Esophagus mucosa (tissue), 1 donor: ENCODE measurements around the gene ZNF746. TPM values are rescaled to one million over a fixed set of nuclear protein-coding genes. Genes with fewer than 3 reads are reported as not detected.
"Not testable (repeated sequence)": the region's sequence is repeated elsewhere in the genome, so short reads cannot be mapped to it uniquely, and the experiment has no call there.

Experiments used
- ATAC-seq: fragments of 200-7000 bp; cut with Tn5 transposase; one replicate; pipeline ENCODE4 v1.9.1; 2020
- total RNA-seq: library from RNA; stranded (reverse); gene quantifications from one replicate; pipeline ENCODE4 v1.2.4, GENCODE V29; 2023
- donor health status: DM: yes; HTN: yes; CAD: no.

Gene ZNF746
- total RNA-seq: 7.9 TPM

DNA sequence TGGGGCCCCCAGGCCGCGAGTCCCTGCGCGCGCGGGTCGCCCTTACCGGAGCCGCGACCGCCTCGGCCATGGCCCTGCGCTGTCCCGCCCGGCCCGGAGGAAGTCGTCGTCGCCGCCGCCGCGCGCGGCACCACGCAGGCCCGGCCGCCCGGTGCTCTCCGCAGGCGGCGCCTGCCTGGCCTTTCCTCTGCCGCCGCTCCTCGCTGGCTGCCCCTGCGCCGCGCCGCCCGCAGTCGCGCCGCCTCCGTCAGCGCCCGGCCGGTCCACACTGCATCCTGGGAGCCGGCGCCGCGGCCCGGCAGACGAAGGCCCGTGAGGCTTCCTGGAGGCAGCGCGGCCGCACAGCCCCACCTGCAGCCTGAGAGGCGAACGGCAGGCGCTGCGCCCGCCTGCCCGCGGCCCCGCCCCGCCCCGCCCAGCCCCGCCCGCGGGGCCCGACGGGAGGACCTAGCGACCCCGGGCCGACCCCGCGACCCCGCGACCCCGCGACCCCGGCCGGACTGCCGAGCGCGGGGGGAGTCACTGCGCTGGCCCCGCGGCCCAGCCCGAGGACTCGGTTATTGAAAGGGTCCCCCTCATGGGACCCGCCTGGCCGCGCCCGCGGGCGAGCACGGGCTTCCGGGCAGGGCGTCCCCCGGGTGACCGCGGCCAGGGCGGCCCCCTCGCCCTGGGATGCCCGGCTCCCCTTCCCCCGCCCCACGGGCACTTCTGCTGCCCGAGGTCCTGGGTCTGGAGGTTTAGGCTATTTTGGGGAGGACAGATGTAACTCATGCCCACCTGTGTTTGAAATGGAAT, at the start of gene ZNF746:
Gene ZNF746 (minus strand): TSS at position 343 of the 795 bp plus-strand sequence. CDS start 273 bp downstream, at position 70.
- peak; percentile 96 for ATAC-seq

DNA sequence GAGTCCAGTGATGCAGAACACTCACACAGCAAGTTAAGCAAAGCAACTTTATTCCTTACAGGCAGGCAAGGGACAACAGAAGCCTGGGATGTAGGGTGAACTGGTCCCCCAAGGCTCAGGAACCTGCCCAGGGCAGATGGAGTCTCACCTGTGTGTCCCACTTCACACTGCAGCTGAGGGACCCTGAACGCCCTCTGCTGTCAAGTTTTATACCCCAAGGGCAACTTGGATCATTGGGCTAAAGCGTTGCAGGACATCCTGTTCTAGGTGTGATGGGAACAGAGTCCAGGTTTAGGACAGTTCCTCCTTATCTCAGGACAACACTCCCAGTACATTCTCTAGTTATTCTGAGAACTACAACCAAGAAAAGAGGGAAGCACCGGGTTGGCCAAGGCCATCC, 49.5 kb upstream of the ZNF746 start:
- no peak for ATAC-seq

DNA sequence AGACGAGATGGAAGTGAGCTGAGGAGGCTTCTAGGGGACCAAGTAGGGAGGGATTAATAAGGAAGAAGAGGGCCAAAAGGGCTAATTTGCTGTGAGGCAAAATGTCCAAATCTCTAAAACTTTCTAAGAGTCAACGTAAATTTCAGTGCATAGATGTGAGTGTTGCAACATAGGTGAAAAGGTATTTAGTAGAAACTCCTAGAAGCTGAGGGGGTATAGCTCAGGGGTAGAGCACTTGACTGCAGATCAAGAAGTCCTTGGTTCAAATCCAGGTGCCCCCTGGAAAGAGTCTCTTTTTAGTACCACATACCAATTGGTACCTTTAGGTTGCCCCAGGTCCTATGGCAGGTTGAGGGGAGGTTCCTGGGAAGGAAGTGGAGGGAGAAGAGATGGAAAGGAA, 48.7 kb upstream of the ZNF746 start:
- no peak for ATAC-seq

DNA sequence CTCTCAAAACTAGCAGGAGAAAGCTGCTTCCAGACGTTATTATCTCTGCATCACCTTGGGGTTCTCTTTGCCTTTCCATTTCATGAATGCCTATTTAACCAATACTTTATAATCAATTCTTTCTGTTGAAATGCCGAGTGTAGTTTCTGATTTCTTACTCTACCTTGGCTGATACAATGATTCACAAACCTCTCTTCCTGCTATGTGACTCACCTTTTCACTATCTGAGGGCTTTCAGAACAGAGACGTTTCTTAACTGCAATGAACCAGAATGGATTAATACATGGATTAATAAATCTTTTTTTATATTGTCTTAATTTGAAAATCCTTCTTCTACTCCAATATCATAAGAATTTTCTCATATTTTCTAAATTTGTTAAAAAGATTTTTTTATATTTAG, 46.4 kb upstream of the ZNF746 start:
- peak; percentile 44 for ATAC-seq

DNA sequence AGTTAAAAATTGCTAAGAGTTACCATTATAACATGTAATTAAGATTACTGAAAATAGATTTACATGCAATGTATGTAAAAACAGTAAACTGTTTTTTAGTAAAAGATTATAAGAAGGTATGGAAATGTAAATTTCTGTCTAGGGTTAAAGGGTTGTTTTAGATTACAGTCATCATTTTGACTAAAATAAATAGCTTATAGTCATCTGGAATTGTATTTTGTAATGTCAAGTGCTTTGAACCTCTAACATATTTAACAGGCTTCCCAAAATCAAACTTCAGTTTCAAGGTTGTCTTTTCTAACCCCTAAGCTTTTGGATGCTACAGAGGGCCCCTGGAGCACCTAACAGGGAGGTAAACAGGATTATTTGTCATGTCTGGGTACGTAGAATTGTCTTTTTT, 35.0 kb upstream of the ZNF746 start:
- no peak for ATAC-seq

DNA sequence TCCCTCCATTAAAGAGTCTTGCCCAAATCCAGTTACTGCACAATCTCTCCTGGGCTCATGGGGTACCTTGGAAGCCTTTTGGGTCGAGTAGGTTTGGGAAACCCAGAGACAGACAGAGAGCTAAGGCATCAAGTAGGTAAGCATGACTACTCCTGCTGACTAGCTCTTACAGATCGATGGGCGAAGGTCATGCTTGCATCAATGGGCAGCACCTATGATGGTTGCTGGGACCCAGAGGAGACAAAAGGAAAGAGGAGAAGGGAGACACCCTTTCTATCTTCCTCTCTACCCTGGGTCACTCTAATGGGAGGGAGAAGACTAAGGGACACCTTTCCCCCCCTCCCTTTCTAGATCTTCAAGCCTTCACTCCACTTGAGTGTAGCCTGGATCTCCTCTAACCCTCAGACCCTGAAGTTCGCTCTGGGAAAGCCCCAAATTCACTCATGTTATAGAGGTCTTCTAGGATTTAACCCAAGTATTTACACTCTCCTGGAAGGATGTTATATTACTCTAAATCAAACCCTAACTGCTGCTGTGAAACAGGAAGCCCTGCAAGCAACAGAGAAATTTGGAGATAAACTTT, 31.6 kb upstream of the ZNF746 start:
- ATAC-seq: no peak

DNA sequence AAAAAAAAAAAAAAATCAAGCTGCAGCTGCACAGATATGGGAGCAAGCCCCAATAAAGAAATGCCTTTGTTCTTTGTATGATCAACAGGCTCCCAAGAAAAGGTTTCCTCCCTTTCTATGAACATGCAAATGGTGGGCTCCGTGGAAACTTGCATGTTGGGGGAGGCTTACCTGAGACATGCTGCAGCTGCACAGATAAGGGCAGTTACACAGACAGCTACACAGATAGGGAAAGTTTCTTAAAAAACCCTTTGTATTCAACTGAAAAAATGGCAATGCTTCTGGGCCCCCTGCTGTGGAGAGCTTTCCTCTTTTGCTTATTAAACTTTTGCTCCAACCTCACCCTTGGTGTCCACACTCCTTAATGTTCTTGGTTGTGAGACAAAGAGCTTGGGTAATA, 29.8 kb upstream of the ZNF746 start:
- no peak for ATAC-seq

DNA sequence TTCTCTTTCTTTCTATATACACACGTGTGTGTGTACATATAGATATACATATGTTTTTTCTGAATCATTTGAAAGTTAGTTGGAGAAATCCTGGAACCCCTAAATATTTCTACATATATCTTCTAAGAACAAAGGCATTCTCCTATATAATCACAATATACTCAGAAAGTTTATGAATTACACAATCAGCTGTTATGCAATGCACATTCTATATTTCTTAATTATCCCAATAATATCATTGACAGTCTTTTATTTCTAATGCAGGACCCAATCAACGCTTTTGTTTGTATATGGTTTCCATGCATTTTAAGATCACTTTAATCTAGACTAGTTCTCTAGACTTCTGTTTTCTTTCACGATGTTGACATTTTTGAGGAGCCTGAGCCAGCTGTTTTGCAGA, 27.7 kb upstream of the ZNF746 start:
- no peak for ATAC-seq

DNA sequence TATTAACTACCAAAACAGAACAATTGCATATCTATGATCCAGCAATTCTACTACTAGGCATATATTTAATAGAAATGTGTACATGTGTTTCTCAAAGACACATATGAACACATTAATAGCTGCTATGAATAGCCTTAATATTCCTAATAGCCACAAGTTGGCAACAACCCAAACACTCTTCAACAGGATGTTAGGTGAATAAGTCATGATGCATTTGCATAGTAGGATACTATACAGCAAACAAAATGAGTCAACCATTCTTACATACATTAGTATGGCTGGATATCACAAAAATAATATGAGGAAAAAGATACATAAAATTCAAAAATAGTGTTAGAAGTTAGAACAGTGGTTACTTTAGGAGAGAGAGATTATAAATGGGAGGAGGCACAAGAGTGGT, 26.8 kb upstream of the ZNF746 start:
- ATAC-seq: peak; percentile 47

DNA sequence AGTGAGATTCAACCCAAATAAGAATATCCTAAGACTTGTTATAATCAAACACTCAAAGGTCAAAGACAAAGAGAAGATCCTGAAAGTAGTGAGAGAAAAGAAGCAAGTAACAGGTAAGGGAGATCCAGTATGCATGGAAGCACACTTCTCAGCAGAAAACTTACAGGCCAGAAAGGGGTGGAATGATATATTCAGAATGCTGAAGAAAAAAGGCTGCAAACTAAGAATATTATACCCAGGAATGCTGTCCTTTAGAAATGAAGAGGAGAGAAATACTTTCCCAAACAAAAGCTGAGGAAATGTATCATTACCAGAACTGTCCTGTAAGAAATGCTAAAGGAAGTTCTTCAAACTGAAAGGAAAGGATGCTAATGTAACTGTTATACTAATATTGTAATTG, 12.6 kb upstream of the ZNF746 start:
- ATAC-seq: no peak

DNA sequence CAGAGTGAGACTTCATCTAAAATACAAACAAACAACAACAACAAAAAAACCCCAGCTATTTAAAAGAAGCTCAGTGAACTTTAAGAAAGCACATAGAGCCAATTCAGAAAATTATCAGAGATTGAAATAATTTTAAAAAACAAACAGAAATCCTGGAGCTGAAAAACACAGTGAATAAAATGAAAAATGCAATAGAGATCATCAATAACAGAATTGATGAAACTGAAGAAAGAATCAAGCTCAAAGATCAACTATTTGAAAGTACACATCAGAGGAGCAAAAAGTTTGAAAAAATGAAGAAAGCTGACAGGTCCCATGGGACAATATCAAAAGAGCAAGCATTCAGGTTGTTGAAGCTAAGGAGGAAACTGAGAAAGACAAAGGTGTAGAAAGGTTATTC, 12.2 kb upstream of the ZNF746 start:
- ATAC-seq: no peak

DNA sequence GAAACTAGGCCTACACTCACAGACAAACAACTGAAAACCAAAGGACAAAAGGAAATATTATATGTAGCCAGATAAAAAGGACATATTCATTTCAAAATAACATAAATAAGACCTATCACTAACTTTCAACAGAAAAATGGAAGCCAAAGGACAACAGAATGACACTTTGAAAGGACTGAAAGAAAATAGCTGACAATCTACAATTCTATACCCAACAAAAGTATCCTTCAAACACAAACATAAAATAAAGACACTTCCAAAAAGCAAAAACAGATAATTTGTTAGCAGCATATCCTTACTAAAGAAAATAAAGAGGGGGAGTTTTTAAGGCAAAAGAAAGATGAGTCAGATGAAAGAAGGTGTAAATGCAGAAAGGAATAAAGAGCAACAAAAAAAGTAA, 7.9 kb upstream of the ZNF746 start:
- no peak for ATAC-seq

DNA sequence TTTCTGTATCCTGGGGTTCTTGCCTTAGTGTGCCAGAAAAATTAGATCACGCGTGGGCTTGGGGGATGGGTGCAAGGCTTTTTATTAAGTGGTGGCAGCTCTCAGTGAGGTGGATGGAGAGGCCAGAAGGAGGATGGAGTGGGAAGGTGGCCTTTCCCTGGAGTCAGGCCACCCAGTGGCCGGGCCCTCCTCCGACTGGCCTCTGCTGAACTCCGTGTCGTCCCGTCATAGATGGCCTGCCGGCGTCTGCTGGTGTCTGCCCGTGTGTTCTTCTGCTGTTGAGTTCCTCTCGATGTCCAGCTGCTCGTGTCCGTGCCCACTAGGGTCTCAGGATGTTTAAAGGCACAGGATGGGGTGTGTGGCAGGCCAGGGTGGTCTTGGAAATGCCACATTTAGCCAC, 4.0 kb upstream of the ZNF746 start:
- no peak for ATAC-seq

DNA sequence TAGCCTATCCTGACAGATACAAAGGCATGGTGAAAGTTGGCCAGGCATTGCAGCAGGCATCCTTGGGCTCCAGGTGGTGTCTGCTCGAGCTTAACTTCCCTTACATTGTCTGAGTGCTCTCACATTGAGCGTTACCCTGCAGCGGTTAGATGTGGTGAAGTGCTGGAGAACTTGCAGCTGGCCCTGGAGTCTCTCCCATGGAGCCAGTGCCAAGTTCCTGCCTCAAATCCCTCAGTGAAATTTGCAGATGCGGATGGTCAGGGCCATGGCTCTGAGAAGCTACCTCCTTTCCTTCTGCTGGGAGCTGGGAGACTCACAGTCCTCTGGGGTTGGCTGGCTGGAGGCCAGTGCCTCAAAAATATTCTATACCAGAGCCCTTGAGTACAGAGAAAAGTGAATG, 3.3 kb upstream of the ZNF746 start:
- no peak for ATAC-seq

DNA sequence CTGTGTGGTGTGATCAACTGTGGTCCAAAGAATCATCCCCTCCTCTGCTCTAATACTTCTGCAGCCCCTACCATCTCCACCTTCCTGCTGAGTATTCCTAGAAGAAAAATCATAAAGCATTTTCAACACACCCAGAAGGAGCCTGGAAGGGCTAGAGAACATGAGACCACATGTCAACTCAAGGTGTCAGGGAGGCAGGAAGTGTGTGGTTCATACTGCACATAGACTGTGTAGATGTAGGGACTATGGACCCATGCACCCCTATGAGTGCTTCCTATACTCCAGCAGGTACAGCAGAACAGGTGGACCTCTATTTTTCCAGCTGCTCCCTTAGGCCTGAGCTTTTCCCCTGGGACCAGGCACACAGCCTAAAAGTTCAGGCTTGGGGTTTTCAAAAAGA, 2.6 kb upstream of the ZNF746 start:
- no peak for ATAC-seq

DNA sequence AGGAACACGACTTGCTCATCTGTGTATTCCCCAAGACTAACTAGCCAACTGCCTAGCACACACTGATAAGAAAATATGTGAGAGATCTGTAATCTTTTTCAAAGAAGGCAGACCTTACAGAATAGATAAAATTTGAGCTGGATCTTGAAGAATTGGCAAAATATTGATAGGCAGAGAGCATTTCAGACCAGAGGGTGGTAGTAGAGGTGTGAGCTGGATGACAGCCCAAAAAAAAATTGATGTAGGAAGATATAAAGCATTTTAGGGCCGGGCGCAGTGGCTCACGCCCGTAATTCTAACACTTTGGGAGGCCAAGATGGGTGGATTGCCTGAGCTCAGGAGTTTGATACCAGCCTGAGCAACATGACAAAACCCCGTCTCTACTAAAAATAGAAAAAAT, 1.2 kb upstream of the ZNF746 start:
- ATAC-seq: no peak

DNA sequence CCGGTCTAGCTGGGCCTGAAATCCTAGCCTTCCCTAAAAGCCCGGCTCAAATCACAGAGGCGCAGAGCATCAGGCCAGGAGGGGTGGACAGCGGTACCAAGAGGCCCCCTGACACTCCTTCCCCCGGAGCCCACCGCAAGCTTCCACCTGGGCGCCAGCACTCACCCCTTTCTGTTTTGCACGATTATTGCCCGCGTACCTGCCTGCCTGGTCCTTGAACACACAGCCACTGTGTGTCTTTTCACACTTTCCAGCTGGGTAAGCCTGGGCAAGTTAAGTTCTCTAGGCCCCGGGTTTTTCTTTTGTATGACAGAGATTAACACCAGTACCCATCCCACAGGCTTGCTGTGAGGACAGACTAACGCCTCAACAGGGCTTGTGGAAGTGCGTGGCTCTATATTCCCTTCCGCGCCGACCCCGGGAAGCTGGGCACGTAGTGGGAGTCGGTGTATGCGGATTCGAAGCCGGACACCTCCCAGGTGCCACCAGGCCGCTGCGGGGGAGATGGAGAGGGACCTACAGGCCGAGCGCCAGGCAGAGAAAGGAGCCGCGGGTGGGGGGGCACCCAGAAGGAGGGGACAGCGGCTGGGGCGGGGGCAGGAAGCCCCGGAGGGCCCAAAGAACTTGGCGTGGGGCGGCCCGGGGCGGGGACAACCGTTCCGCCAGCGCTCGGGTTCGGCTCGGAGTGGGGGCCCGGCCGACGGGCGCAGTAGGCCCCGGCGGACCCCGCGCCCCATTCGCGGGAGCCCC, 792 bp downstream of the ZNF746 start:
- ATAC-seq: peak; percentile 14

DNA sequence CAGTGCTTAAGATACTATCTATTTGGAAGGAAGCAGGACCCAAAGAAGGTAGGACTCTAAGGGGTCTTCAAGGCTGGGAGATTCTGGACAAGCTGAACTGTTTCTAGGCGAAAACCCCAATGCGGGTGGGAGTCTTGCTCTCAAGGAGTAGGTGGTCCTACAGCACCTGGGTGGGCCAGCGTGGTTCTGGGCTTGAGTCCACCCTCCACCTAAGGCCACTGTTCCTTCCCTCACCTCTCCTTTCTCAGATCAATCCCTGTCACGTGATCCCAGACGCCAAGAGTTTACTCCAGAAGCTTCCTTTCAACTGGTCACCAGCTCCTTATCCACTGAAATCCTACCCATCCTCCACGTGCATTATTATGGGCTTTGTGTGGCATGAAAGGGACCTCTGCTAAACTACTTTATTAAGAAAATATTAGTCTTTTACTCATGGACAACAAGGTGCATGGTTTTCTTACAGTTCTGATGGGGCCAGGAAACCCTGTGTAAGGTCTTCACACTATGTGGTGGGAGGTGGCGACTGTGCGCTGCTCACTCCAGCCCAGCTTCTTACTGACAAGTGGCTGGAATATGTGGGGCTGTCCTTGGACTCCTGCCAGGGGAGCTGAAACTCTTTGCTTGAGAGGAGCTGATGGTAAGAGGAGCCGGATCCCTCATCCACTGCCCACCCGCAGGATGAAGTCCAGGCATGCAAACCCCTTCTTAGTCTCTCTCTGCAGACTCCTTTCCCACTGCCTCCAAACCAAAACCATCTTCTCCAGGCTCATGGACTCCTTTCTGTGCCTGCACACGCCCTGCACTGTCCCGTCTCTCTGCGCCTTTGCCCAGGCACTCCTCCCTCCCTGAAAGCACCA, 1.6 kb downstream of the ZNF746 start:
- ATAC-seq: peak; percentile 31

DNA sequence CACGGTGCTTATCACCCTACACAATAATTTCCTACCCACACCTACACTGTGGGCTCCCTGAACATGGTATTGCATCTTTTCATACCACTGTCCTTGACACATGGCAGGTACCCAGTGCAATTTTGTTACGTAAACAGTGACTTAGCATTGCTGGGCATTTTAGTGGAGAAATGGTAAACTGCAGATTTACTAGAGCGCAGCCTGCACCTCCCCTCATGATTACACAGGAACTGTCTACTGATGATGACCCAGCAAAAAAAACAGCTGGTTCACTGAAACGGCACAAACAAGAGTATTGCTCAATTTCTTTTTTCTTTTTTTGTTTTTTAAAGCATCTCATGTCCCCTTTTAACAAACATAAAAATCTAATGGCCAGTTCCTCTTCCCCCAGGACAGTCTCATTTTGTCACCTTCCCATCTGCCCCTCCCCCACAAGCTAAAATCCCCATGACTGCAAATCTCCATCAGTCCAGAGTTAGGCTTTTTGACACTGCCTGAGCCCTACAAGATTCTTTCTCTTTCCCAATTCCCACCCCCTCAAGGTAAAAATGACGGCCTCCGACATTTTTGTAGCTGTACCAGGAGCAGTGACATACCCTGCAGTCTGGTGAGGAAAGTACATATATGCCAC, 2.8 kb downstream of the ZNF746 start:
- ATAC-seq: no peak

DNA sequence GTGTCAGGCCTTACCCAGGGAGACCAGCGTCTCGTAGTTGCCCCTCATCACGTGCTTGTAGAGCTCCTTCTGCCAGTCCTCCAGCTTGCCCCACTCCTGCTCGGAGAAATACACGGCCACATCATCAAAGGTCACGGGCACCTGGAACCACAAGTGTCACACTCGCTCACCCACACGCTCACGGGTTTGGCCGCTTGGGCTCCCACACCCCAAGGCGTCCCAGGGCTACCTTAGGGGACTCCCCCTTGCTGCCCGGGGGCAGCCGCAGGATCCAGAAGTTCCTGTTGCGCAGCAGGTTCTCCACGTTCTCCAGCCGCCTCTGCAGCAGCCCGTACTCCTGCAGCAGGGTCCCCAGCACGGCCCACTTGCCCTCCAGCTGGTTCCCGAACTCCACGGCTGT, 3.6 kb downstream of the ZNF746 start:
- not testable (repeated sequence) for ATAC-seq

DNA sequence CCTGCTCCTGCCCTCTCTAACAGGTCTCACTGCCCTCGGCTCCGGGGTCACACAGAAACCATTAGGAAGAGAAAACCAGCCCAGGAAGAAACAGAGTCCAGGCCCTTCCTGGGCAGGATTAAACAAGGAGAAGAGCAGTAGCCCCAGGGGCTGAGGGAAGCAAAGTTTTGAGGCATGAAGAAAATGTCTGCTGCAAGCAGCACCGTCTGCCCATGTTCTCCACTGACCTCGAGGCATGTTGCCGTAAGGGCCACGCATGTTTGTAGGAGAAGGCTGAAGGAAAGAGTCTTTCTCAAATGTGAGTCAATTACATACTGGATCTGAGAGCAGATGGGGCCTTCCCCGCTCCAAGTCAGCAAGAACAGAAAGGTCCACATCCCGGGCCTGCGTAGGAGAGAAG, 4.2 kb downstream of the ZNF746 start:
- no peak for ATAC-seq

DNA sequence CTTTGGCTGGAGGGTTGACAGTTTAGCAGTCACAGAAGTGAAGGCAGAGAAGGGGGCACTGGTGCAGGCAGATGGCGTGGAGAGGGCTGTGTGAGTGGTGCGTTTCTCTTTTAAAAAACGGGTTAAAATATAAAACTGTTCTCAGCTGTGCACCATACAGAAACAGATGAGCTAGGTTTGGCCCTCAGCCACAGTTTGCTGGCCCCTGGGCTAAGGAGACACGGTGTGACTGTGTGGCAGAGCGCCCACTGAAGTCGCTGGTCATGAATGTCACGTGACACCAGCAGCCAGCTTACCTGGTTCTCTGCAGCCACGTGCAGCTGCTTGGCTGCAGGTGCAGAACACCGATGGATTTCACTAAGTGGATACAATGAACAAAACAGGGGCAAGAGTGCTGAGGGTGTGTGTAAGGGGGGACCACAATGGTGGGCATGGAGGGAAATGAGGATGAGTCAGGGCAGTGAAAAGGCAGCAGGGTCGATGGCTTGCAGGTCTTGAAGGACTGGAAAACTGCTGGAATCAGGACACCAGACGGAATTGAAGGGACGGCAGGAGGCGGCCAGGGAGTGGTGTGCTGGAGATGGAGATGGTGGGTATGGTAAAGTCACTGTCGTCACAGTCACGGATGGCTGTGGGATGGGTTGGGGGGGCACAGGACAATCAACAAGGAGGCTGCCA, 7.4 kb downstream of the ZNF746 start:
- no peak for ATAC-seq
